ENCODE data around the gene NRROS. TPM values are rescaled to one million over a fixed set of nuclear protein-coding genes. Genes with fewer than 3 reads are reported as not detected.

The NRROS gene
- total and polyA plus RNA-seq, 10 of the 15 experiments (the other 5 are each of a cell fraction or from before 2014, with no cell fraction given): 0.35 to 42.2 (median 12.6) TPM

DNA sequence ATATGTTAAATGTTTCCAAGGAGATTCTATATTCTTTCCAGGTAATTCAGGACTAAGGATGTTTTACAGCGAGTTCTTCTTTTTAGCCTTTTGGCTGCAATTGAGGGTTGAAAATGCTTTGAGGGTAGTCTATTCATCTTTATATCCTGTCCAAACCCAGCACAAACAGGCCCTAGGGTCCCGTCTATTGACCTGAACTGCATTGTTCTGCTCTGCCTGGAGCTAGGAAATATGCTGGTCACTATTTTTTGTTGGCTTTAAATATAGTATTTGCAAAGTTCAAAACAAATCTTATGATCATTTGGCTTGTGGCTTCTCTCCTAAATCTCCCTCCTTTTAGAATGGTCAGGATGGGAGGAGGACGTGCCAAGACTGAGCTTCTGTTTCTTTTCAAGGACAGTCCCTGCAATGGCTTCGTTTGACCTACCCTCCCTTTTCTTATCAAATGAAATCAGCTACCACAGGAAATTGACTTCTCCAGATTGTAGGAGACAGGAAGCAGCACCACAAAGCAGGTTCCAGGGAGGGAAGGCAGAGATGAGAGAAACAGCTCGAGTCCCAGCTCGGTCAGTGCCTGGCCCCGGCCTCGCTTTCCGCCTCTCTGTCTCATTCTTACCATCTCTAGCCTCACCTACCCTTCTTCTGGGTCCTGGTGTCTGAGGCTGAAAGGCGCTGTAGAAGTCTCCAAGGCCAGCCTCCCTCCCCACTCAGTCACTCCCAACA lies 27.6 kb upstream of the NRROS start:
- no peaks in the 10 kb centered on the region; the same call in 2 of the 3 replicates for H3K9me3 ChIP-seq (replicated peaks; ENCODE audit: control insufficient read depth, insufficient read depth, low read length)
- no peak overlapping the region for H3K4me3 ChIP-seq
- ChIA-PET POLR2A (interaction anchor here (0.9 kb wide), 1 partner anchor 73 kb away, joined by 3 read pairs; no protein-coding TSS in a partner anchor), RAD21 (ENCODE audit: unreplicated experiment) (interaction anchor here (1.6 to 4.4 kb wide), 3 partner anchors 17 to 330 kb away, joined by 4 to 50 read pairs (median 6); partner anchors contain the start of gene NCBP2), CTCF (interaction anchor here (0.6 to 10.6 kb wide), 6 partner anchors 9 to 358 kb away, joined by 3 to 144 read pairs (median 4); partner anchors contain the start of gene NRROS), SMC1A (ENCODE audit: uncharacterized antibody, unreplicated experiment) (interaction anchor here (0.9 to 1.7 kb wide), 7 partner anchors 20 to 85 kb away, joined by 3 to 13 read pairs (median 4); no protein-coding TSS in a partner anchor)
- no peaks in the 10 kb centered on the region for H3K79me2 ChIP-seq (ENCODE audit: control insufficient read depth, insufficient read depth, low read length)
- H3K36me3 ChIP-seq (ENCODE audit: control insufficient read depth in 2 of 2, insufficient read depth in 2 of 2, low read length in 1 of 2): no peaks in the 10 kb centered on the region
- DNase-seq (ENCODE audit: low read depth, low spot score): no peak
- 72% methylated on average over 10 of the region's 10 CpGs for WGBS (ENCODE audit: insufficient coverage, insufficient replicate concordance, low lambda C conversion rate, missing lambda C conversion rate)
- FAIRE-seq: no peak
- H3K4me2 ChIP-seq (ENCODE audit: control insufficient read depth, insufficient read depth): no peak overlapping the region
- no peak overlapping the region for H3K27ac ChIP-seq (ENCODE audit: control insufficient read depth, insufficient read depth)
- in situ Hi-C loops (cut with MboI): no loop called here
- no peaks in the 10 kb centered on the region for H4K20me1 ChIP-seq (ENCODE audit: control insufficient read depth, insufficient read depth)
- ATAC-seq: no peak
- intact Hi-C loops (cut with micrococcal nuclease; ENCODE audit: unreplicated experiment): no loop called here
- 0 out of 2 replicates have a peak overlapping the region, but pooled peaks have one; percentile 3 for H2AFZ ChIP-seq (ENCODE audit: control insufficient read depth, low read depth, low read length)
- BruUV-seq (replicated peaks): no TSS peak
- peaks cover 4% of the 10 kb centered on the region; the same call in 1 of the 2 replicates for H3K4me1 ChIP-seq (ENCODE audit: control insufficient read depth, insufficient read depth, low read length)
- H3K27me3 ChIP-seq (replicated peaks in 1 of 2; ENCODE audit: control insufficient read depth in 2 of 2, insufficient read depth in 2 of 2, low read length in 1 of 2): no peaks in the 10 kb centered on the region
- no peak overlapping the region for H3K9ac ChIP-seq (ENCODE audit: control insufficient read depth, insufficient read depth, low read length)
- TF ChIP-seq, protein P1, sequence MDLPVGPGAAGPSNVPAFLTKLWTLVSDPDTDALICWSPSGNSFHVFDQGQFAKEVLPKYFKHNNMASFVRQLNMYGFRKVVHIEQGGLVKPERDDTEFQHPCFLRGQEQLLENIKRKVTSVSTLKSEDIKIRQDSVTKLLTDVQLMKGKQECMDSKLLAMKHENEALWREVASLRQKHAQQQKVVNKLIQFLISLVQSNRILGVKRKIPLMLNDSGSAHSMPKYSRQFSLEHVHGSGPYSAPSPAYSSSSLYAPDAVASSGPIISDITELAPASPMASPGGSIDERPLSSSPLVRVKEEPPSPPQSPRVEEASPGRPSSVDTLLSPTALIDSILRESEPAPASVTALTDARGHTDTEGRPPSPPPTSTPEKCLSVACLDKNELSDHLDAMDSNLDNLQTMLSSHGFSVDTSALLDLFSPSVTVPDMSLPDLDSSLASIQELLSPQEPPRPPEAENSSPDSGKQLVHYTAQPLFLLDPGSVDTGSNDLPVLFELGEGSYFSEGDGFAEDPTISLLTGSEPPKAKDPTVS (IDR thresholded peaks at IDR 0.05; ENCODE audit: low read depth, low read length): no peak
- no peak for TF ChIP-seq GABPA (IDR thresholded peaks at IDR 0.05; ENCODE audit: low read depth)
- no peak for TF ChIP-seq MEF2B (IDR thresholded peaks at IDR 0.05; ENCODE audit: partially characterized antibody, poor library complexity, severe bottlenecking)
- no peak for TF ChIP-seq IKZF1 (conservative IDR thresholded peaks at IDR 0.05)
- no peak for TF ChIP-seq SUZ12 (IDR thresholded peaks at IDR 0.05; ENCODE audit: unreplicated experiment)
- TF ChIP-seq ETV6 (conservative IDR thresholded peaks at IDR 0.05 in 1 of 2, IDR thresholded peaks at IDR 0.05 in 1 of 2; ENCODE audit: borderline replicate concordance in 1 of 2, low read depth in 1 of 2): no peak
- TF ChIP-seq, protein P2, sequence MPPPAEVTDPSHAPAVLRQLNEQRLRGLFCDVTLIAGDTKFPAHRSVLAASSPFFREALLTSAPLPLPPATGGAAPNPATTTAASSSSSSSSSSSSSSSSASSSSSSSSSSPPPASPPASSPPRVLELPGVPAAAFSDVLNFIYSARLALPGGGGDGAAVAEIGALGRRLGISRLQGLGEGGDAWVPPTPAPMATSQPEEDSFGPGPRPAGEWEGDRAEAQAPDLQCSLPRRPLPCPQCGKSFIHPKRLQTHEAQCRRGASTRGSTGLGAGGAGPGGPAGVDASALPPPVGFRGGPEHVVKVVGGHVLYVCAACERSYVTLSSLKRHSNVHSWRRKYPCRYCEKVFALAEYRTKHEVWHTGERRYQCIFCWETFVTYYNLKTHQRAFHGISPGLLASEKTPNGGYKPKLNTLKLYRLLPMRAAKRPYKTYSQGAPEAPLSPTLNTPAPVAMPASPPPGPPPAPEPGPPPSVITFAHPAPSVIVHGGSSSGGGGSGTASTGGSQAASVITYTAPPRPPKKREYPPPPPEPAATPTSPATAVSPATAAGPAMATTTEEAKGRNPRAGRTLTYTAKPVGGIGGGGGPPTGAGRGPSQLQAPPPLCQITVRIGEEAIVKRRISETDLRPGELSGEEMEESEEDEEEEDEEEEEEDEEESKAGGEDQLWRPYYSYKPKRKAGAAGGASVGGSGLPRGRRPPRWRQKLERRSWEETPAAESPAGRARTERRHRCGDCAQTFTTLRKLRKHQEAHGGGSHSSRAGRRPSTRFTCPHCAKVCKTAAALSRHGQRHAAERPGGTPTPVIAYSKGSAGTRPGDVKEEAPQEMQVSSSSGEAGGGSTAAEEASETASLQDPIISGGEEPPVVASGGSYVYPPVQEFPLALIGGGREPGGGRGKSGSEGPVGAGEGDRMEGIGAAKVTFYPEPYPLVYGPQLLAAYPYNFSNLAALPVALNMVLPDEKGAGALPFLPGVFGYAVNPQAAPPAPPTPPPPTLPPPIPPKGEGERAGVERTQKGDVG (CRISPR knock-in tag; IDR thresholded peaks at IDR 0.05): no peak
- TF ChIP-seq CHD4 (IDR thresholded peaks at IDR 0.05): no peak
- TF ChIP-seq ZNF217 (IDR thresholded peaks at IDR 0.05): no peak
- TF ChIP-seq YY1 (IDR thresholded peaks at IDR 0.05; ENCODE audit: low read depth, low read length): no peak
- no peak for TF ChIP-seq RAD51 (IDR thresholded peaks at IDR 0.05)
- no peak for TF ChIP-seq MTA3 (IDR thresholded peaks at IDR 0.05; ENCODE audit: borderline replicate concordance, low read length)
- TF ChIP-seq, protein P3, sequence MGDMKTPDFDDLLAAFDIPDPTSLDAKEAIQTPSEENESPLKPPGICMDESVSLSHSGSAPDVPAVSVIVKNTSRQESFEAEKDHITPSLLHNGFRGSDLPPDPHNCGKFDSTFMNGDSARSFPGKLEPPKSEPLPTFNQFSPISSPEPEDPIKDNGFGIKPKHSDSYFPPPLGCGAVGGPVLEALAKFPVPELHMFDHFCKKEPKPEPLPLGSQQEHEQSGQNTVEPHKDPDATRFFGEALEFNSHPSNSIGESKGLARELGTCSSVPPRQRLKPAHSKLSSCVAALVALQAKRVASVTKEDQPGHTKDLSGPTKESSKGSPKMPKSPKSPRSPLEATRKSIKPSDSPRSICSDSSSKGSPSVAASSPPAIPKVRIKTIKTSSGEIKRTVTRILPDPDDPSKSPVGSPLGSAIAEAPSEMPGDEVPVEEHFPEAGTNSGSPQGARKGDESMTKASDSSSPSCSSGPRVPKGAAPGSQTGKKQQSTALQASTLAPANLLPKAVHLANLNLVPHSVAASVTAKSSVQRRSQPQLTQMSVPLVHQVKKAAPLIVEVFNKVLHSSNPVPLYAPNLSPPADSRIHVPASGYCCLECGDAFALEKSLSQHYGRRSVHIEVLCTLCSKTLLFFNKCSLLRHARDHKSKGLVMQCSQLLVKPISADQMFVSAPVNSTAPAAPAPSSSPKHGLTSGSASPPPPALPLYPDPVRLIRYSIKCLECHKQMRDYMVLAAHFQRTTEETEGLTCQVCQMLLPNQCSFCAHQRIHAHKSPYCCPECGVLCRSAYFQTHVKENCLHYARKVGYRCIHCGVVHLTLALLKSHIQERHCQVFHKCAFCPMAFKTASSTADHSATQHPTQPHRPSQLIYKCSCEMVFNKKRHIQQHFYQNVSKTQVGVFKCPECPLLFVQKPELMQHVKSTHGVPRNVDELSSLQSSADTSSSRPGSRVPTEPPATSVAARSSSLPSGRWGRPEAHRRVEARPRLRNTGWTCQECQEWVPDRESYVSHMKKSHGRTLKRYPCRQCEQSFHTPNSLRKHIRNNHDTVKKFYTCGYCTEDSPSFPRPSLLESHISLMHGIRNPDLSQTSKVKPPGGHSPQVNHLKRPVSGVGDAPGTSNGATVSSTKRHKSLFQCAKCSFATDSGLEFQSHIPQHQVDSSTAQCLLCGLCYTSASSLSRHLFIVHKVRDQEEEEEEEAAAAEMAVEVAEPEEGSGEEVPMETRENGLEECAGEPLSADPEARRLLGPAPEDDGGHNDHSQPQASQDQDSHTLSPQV (IDR thresholded peaks at IDR 0.05): no peak
- no peak for TF ChIP-seq BHLHE40 (IDR thresholded peaks at IDR 0.05; ENCODE audit: borderline replicate concordance in 1 of 2, low read depth in 2 of 2, low read length in 1 of 2)

Data from GM12878 (cell line).